Tibial nerve (tissue), 4 donors: Measurements from ENCODE around the gene CD81. TPM values are rescaled to one million over a fixed set of nuclear protein-coding genes. Genes with fewer than 3 reads are reported as not detected.

Experiments
- DNase-seq, 2 donors: peaks; one replicate each; pipeline ENCODE4 v3.0.0-alpha.2; 2019; ENCODE audit warnings: low spot score in 2 of 2
- H3K27ac ChIP-seq, 4 donors: fragments of 200-600 bp; sonication (generic) in 3 of 4; one replicate each; pipeline ENCODE4 v1.5.1; 2017 to 2019; ENCODE audit warnings: mild to moderate bottlenecking in 1 of 4
- H3K27me3 ChIP-seq, 2 donors: fragments of 200-600 bp; sonication (generic) in 1 of 2; one replicate each; pipeline versions ENCODE4 v1.5.1 to v1.6.0; 2017 to 2019
- H3K36me3 ChIP-seq, 3 donors: fragments of 200-600 bp; sonication (generic); one replicate each; pipeline ENCODE4 v1.5.1; 2018 to 2019
- H3K4me1 ChIP-seq, 4 donors: fragments of 200-600 bp; sonication (generic) in 3 of 4; one replicate each; pipeline ENCODE4 v1.5.1; 2017 to 2019
- H3K4me3 ChIP-seq, 4 donors: fragments of 200-600 bp; sonication (generic) in 3 of 4; one replicate each; pipeline ENCODE4 v1.5.1; 2017 to 2019; ENCODE audit warnings: mild to moderate bottlenecking in 1 of 4, moderate library complexity in 1 of 4
- H3K9me3 ChIP-seq, 4 donors: fragments of 200-600 bp; sonication (generic) in 3 of 4; one replicate each; pipeline ENCODE4 v1.5.1; 2017 to 2019
- EP300 ChIP-seq, 2 donors: sonication (generic); formaldehyde crosslinking; IDR thresholded peaks; one replicate each; pipeline ENCODE4 v1.6.1; 2017; ENCODE audit warnings: antibody characterized with exemption in 2 of 2, mild to moderate bottlenecking in 1 of 2
- POLR2A ChIP-seq, 2 donors: fragments of 450-650 bp; IDR thresholded peaks; one replicate each; pipeline ENCODE4 v1.6.1; 2017; ENCODE audit warnings: antibody characterized with exemption in 2 of 2, mild to moderate bottlenecking in 2 of 2, moderate library complexity in 2 of 2
- WGBS, 2 donors: methylation state at CpG; one replicate each; pipeline ENCODE4 v1.1.5; 2018; 5-methylcytosine and 5-hydroxymethylcytosine counted together
- total RNA-seq, 4 donors: library from RNA; depleted of rRNA; stranded (reverse); fragments of >200 nt; gene quantifications; one replicate each; pipeline ENCODE4 v1.1.0, GENCODE V29; 2016
- TF ChIP-seq, protein P1 (sequence below), 5 experiments: fragments of 200-600 bp in 3 of 5; fragments of 450-650 bp in 2 of 5; sonication (generic) in 3 of 5; IDR thresholded peaks; one replicate each; pipeline ENCODE4 v1.5.1; 2016 to 2019; ENCODE audit warnings: antibody characterized with exemption in 5 of 5, mild to moderate bottlenecking in 3 of 5, moderate library complexity in 2 of 5

Gene CD81
- total RNA-seq, 4 donors from 2014 or later = 650 to 822 (median 674) TPM

- peak overlapping the region in 3 of 4 donors; percentile 74 to 75 (median 74) for H3K27ac ChIP-seq
- TF ChIP-seq POLR2A (IDR thresholded peaks at IDR 0.05) = no peak
- TF ChIP-seq, protein P1, sequence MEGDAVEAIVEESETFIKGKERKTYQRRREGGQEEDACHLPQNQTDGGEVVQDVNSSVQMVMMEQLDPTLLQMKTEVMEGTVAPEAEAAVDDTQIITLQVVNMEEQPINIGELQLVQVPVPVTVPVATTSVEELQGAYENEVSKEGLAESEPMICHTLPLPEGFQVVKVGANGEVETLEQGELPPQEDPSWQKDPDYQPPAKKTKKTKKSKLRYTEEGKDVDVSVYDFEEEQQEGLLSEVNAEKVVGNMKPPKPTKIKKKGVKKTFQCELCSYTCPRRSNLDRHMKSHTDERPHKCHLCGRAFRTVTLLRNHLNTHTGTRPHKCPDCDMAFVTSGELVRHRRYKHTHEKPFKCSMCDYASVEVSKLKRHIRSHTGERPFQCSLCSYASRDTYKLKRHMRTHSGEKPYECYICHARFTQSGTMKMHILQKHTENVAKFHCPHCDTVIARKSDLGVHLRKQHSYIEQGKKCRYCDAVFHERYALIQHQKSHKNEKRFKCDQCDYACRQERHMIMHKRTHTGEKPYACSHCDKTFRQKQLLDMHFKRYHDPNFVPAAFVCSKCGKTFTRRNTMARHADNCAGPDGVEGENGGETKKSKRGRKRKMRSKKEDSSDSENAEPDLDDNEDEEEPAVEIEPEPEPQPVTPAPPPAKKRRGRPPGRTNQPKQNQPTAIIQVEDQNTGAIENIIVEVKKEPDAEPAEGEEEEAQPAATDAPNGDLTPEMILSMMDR (IDR thresholded peaks at IDR 0.05) = no peak
- no peak for TF ChIP-seq EP300 (IDR thresholded peaks at IDR 0.05)
- H3K36me3 ChIP-seq = peaks cover 0 to 64% (median 19%) of the 10 kb centered on the region in 3 donors
- H3K9me3 ChIP-seq = no peaks in the 10 kb centered on the region
- H3K4me3 ChIP-seq = no peak overlapping the region
- peaks cover 6 to 86% (median 59%) of the 10 kb centered on the region in 4 donors for H3K4me1 ChIP-seq
- WGBS, 2 donors = 86 to 92% methylated on average over 5 to 17 of the region's 20 CpGs
- no peaks in the 10 kb centered on the region for H3K27me3 ChIP-seq
- no peak for DNase-seq
Observed at GRCh38 chr11:2391181-2391975, 14.3 kb downstream of the CD81 start.

DNA sequence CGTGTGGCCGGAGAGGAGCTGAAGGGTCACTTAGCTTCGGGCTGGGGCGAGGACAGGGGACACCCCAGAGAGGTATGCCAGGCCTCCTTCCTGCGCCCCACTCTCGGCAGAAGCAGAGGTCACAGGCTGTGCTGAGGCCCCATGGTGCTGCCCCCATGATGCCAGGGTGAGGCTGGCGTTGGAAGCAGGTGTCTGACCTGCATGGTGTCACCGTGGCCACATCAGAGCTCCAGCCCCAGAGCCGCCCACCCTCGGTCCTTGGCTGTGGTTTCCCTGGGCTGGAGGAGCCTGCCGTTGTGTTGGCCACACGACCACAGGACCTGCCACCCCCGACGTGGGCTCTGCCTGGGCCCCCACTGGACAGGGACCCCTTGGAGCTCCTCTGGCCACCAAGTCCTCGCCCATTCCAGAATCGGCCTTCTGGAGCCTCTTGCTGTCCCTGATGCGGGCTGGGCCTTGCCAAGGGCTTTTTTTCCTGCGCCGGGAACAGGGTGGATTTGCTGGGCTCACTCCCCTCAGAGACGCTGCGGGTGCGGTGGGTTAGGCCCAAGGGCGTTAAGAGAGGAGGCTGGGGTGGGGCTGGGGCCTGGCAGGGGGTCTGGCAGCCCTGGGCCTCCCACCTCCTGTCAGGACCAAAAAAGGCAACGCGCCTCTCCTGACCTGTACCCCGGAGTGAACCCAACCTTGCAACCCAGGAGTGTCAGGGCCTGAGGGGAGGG lies 15.3 kb downstream of the CD81 start:
- H3K9me3 ChIP-seq = no peaks in the 10 kb centered on the region
- 77 to 85% methylated on average over 8 to 17 of the region's 26 CpGs for WGBS, 2 donors
- TF ChIP-seq, protein P1 (IDR thresholded peaks at IDR 0.05) = no peak
- TF ChIP-seq EP300 (IDR thresholded peaks at IDR 0.05) = no peak
- TF ChIP-seq POLR2A (IDR thresholded peaks at IDR 0.05) = no peak
- H3K27me3 ChIP-seq = no peaks in the 10 kb centered on the region
- no peak for DNase-seq
- peaks cover 0 to 74% (median 19%) of the 10 kb centered on the region in 3 donors for H3K36me3 ChIP-seq
- H3K27ac ChIP-seq = peak overlapping the region in 3 of 4 donors; percentile 74 to 75 (median 74)
- no peak overlapping the region for H3K4me3 ChIP-seq
- peaks cover 1 to 75% (median 49%) of the 10 kb centered on the region in 4 donors for H3K4me1 ChIP-seq

DNA sequence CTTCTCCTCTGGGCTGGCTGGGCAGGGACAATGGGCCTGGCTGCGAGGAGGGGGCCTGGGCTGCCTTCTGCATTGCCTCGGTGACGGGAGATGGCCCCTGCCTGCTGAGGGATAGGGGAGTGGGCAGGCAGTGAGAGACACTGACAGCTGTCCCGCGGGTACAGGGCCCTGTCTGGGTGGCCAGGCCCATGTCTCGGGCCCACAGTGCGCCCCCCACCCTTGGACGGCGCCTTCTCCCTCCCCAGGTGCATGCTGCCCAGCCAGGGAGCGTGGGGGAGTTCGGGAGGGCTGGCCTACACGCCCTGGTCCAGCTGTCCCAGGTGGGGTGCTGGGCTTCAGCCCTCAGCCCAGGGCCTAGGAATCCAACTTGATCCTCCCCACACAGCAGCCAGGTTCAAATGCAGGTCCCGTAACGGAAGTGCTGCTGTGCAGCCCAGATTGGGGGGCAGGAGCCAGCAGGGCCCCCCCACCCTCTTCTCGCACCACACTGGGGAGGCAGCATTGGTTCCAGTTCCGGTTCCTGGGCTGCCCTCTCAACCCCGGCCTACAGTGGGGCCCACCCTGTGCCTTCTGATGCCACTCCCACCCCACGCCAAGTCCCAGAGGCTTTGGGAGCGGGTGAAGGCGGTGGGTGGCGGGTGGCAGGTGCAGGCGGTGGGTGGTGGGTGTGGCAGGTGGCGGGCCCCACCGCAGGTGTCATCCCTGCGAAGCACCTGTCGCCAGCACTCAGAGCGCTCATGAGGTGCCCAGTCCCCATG lies 16.2 kb downstream of the CD81 start:
- H3K27ac ChIP-seq = peak overlapping the region in 1 of 4 donors; percentile 25
- no peak for DNase-seq
- 83 to 86% methylated on average over 14 to 15 of the region's 27 CpGs for WGBS, 2 donors

DNA sequence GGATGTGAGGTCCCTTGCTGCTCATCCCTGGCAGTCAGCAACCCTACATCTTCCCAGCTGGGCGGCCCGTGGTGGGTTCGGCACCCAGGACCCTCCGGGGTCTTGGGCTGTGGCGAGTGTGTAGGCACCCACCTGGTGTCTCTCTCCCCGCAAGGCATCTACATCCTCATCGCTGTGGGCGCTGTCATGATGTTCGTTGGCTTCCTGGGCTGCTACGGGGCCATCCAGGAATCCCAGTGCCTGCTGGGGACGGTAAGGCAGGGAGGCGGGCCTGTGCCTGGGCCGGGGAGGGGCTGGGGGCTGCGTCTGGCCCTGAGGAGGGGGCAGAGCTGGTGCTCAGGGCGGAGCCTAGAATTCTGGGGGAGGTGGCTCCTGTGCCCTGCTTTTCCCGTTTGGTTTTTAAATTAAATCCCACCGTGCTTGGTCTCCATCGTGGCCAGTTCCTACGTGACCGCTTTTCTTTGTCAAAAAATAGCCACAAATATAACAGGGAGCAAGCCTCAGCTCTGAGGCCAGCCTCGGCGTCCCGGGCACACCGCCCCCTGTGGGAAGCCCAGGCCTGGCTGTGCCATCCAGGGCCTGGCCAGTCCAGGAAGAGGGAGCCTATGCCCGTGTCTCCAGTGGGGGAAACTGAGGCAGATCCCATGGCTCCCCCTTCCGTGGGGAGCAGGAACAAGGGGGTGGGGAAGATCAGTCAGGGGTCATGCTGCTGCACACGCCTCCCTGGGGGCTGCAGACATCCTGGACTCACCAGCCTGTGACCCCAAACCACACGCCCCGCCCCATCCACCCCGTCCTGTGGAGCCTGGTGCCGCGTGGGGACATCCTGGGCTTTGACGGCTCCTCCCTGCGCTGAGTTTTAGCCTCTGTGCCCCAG lies 17.1 kb downstream of the CD81 start:
- WGBS, 2 donors = 76 to 85% methylated on average over 22 to 34 of the region's 34 CpGs
- Histone ChIP-seq H3K27ac (peak overlapping the region in 1 of 4 donors; percentile 25), H3K9me3 (no peaks in the 10 kb centered on the region), H3K4me1 (peaks cover 0 to 68% (median 38%) of the 10 kb centered on the region in 4 donors), H3K4me3 (no peak overlapping the region), H3K36me3 (peaks cover 0 to 91% (median 19%) of the 10 kb centered on the region in 3 donors), H3K27me3 (no peaks in the 10 kb centered on the region)
- TF ChIP-seq, protein P1 (IDR thresholded peaks at IDR 0.05) = no peak
- TF ChIP-seq EP300 (IDR thresholded peaks at IDR 0.05) (no peak), POLR2A (IDR thresholded peaks at IDR 0.05) (no peak)
- no peak for DNase-seq

More for the DNA sequence above, 16.2 kb downstream of the CD81 start:
- Histone ChIP-seq H3K9me3 (no peaks in the 10 kb centered on the region), H3K4me1 (peaks cover 0 to 68% (median 40%) of the 10 kb centered on the region in 4 donors), H3K4me3 (no peak overlapping the region), H3K36me3 (peaks cover 0 to 82% (median 19%) of the 10 kb centered on the region in 3 donors), H3K27me3 (no peaks in the 10 kb centered on the region)
- TF ChIP-seq EP300 (IDR thresholded peaks at IDR 0.05) = no peak
- no peak for TF ChIP-seq POLR2A (IDR thresholded peaks at IDR 0.05)
- TF ChIP-seq, protein P1 (IDR thresholded peaks at IDR 0.05) = no peak
